Measurements from ENCODE around the gene BRPF1. TPM values are rescaled to one million over a fixed set of nuclear protein-coding genes. Genes with fewer than 3 reads are reported as not detected.

BRPF1 gene
- total RNA-seq, 2 experiments from 2014 or later, result 23.3 to 25.9 TPM

- Mint-ChIP-seq H3K27ac (peak overlapping the region; percentile 91), H3K36me3 (ENCODE audit: low read depth) (peaks cover 59% of the 10 kb centered on the region), H3K9me3 (ENCODE audit: low read depth) (no peaks in the 10 kb centered on the region), H3K27me3 (no peaks in the 10 kb centered on the region), H3K4me1 (peaks cover 49% of the 10 kb centered on the region), H3K4me3 (peak overlapping the region; percentile 87)
- ATAC-seq, result no peak
- ChIA-PET POLR2A (interaction anchor here (0.6 to 2.7 kb wide), 4 partner anchors 14 to 102 kb away, joined by 3 to 11 read pairs (median 4); partner anchors contain the start of genes ARPC4 and MTMR14), CTCF (interaction anchor here (0.7 to 4.2 kb wide), 5 partner anchors 19 to 42 kb away, joined by 3 to 20 read pairs (median 5); partner anchors contain the start of genes ARPC4, BRPF1 and CAMK1)
- DNase-seq, result peak; percentile 32
- intact Hi-C loops (cut with DNase I, micrococcal nuclease), result loop anchor here (1.0 to 5.0 kb wide), 9 partner anchors 18 to 365 kb away; partner anchors contain the start of genes BRK1 (in 1 of the 2), CAMK1 (in 1 of the 2), FANCD2 (in 1 of the 2) and JAGN1 (in 1 of the 2)
Observed at GRCh38 chr3:9750556-9751411, 19.2 kb downstream of the BRPF1 start.

- peak overlapping the region; percentile 75 for H3K27ac Mint-ChIP-seq
- peaks cover 30% of the 10 kb centered on the region for H3K4me1 Mint-ChIP-seq
- ChIA-PET POLR2A (interaction anchor here (1.3 kb wide), 1 partner anchor 23 kb away, joined by 6 read pairs; no protein-coding TSS in a partner anchor), CTCF (interaction anchor here (0.8 to 1.3 kb wide), 2 partner anchors 54 to 345 kb away, joined by 3 to 4 read pairs; no protein-coding TSS in a partner anchor)
- H3K4me3 Mint-ChIP-seq, result peak overlapping the region; percentile 15
- no peak for ATAC-seq
- peaks cover 54% of the 10 kb centered on the region for H3K36me3 Mint-ChIP-seq (ENCODE audit: low read depth)
- H3K9me3 Mint-ChIP-seq (ENCODE audit: low read depth), result no peaks in the 10 kb centered on the region
- DNase-seq, result no peak
- intact Hi-C loops (cut with DNase I, micrococcal nuclease), result loop anchor here in 1 of 2 experiments (5.0 kb wide), 1 partner anchor 357 kb away; the partner anchor contains the start of gene SETD5
- no peaks in the 10 kb centered on the region for H3K27me3 Mint-ChIP-seq
Observed at GRCh38 chr3:9754678-9755077, 23.1 kb downstream of the BRPF1 start.

- Mint-ChIP-seq H3K4me1 (peaks cover 15% of the 10 kb centered on the region), H3K9me3 (ENCODE audit: low read depth) (no peaks in the 10 kb centered on the region), H3K27ac (no peak overlapping the region), H3K36me3 (ENCODE audit: low read depth) (peaks cover 55% of the 10 kb centered on the region), H3K4me3 (no peak overlapping the region), H3K27me3 (no peaks in the 10 kb centered on the region)
- intact Hi-C loops (cut with DNase I, micrococcal nuclease), result no loop called here
- ChIA-PET CTCF (interaction anchor here (0.7 kb wide), 1 partner anchor 435 kb away, joined by 3 read pairs; no protein-coding TSS in a partner anchor), POLR2A (no interaction called here)
- ATAC-seq (no peak), DNase-seq (no peak)
Observed at GRCh38 chr3:9757427-9757826, 25.9 kb downstream of the BRPF1 start.

GRCh38 chr3:9760779-9761505 is 29.4 kb downstream of the BRPF1 start:
- ChIA-PET CTCF (interaction anchor here (0.6 kb wide), 1 partner anchor 750 kb away, joined by 3 read pairs; no protein-coding TSS in a partner anchor), POLR2A (no interaction called here)
- Mint-ChIP-seq H3K36me3 (ENCODE audit: low read depth) (peaks cover 59% of the 10 kb centered on the region), H3K27me3 (no peaks in the 10 kb centered on the region), H3K4me3 (no peak overlapping the region), H3K4me1 (peaks cover 2% of the 10 kb centered on the region), H3K27ac (peak overlapping the region; percentile 3), H3K9me3 (ENCODE audit: low read depth) (no peaks in the 10 kb centered on the region)
- intact Hi-C loops (cut with DNase I, micrococcal nuclease), result no loop called here
- DNase-seq, result no peak
- ATAC-seq, result no peak

GRCh38 chr3:9761919-9762318 is 30.4 kb downstream of the BRPF1 start:
- H3K4me1 Mint-ChIP-seq, result peaks cover 2% of the 10 kb centered on the region
- H3K4me3 Mint-ChIP-seq, result no peak overlapping the region
- intact Hi-C loops (cut with DNase I, micrococcal nuclease), result no loop called here
- DNase-seq (no peak), ATAC-seq (no peak)
- no peaks in the 10 kb centered on the region for H3K27me3 Mint-ChIP-seq
- H3K36me3 Mint-ChIP-seq (ENCODE audit: low read depth), result peaks cover 52% of the 10 kb centered on the region
- POLR2A ChIA-PET, result no interaction called here
- CTCF ChIA-PET, result no interaction called here
- no peaks in the 10 kb centered on the region for H3K9me3 Mint-ChIP-seq (ENCODE audit: low read depth)
- no peak overlapping the region for H3K27ac Mint-ChIP-seq

GRCh38 chr3:9762871-9763270 is 31.3 kb downstream of the BRPF1 start:
- Mint-ChIP-seq H3K4me3 (no peak overlapping the region), H3K27me3 (no peaks in the 10 kb centered on the region), H3K4me1 (peaks cover 2% of the 10 kb centered on the region), H3K27ac (no peak overlapping the region), H3K36me3 (ENCODE audit: low read depth) (peaks cover 49% of the 10 kb centered on the region), H3K9me3 (ENCODE audit: low read depth) (no peaks in the 10 kb centered on the region)
- intact Hi-C loops (cut with DNase I, micrococcal nuclease), result no loop called here
- no peak for DNase-seq
- ATAC-seq, result no peak
- CTCF ChIA-PET, result interaction anchor here (0.6 kb wide), 1 partner anchor 45 kb away, joined by 3 read pairs; no protein-coding TSS in a partner anchor
- POLR2A ChIA-PET, result interaction anchor here (0.6 kb wide), 1 partner anchor 8 kb away, joined by 6 read pairs; no protein-coding TSS in a partner anchor

GRCh38 chr3:9765865-9766264 is 34.3 kb downstream of the BRPF1 start:
- H3K4me1 Mint-ChIP-seq, result peaks cover 21% of the 10 kb centered on the region
- no peaks in the 10 kb centered on the region for H3K27me3 Mint-ChIP-seq
- intact Hi-C loops (cut with DNase I, micrococcal nuclease), result no loop called here
- H3K27ac Mint-ChIP-seq, result no peak overlapping the region
- peaks cover 34% of the 10 kb centered on the region for H3K36me3 Mint-ChIP-seq (ENCODE audit: low read depth)
- H3K9me3 Mint-ChIP-seq (ENCODE audit: low read depth), result no peaks in the 10 kb centered on the region
- H3K4me3 Mint-ChIP-seq, result no peak overlapping the region
- ChIA-PET CTCF (no interaction called here), POLR2A (no interaction called here)
- no peak for ATAC-seq
- no peak for DNase-seq

- ATAC-seq (no peak), DNase-seq (no peak)
- intact Hi-C loops (cut with DNase I, micrococcal nuclease), result no loop called here
- H3K4me1 Mint-ChIP-seq, result peaks cover 21% of the 10 kb centered on the region
- ChIA-PET CTCF (interaction anchor here (2.6 kb wide), 1 partner anchor 10 kb away, joined by 8 read pairs; no protein-coding TSS in a partner anchor), POLR2A (interaction anchor here (0.6 kb wide), 1 partner anchor 8 kb away, joined by 5 read pairs; no protein-coding TSS in a partner anchor)
- peaks cover 28% of the 10 kb centered on the region for H3K36me3 Mint-ChIP-seq (ENCODE audit: low read depth)
- H3K27ac Mint-ChIP-seq, result no peak overlapping the region
- no peaks in the 10 kb centered on the region for H3K9me3 Mint-ChIP-seq (ENCODE audit: low read depth)
- H3K27me3 Mint-ChIP-seq, result no peaks in the 10 kb centered on the region
- H3K4me3 Mint-ChIP-seq, result peak overlapping the region; percentile 79
Observed at GRCh38 chr3:9767418-9767817, 35.9 kb downstream of the BRPF1 start.

GRCh38 chr3:9768141-9768775 is 36.7 kb downstream of the BRPF1 start:
- Mint-ChIP-seq H3K4me3 (peak overlapping the region; percentile 79), H3K27me3 (no peaks in the 10 kb centered on the region), H3K9me3 (ENCODE audit: low read depth) (no peaks in the 10 kb centered on the region), H3K4me1 (peaks cover 21% of the 10 kb centered on the region), H3K27ac (no peak overlapping the region), H3K36me3 (ENCODE audit: low read depth) (peaks cover 21% of the 10 kb centered on the region)
- ChIA-PET CTCF (interaction anchor here (2.6 kb wide), 1 partner anchor 9 kb away, joined by 8 read pairs; no protein-coding TSS in a partner anchor), POLR2A (no interaction called here)
- intact Hi-C loops (cut with DNase I, micrococcal nuclease), result loop anchor here in 1 of 2 experiments (2.0 kb wide), 1 partner anchor 17 kb away; no protein-coding TSS in a partner anchor
- no peak for ATAC-seq
- no peak for DNase-seq

GRCh38 chr3:9769012-9769411 is 37.5 kb downstream of the BRPF1 start:
- intact Hi-C loops (cut with DNase I, micrococcal nuclease), result loop anchor here (1.0 to 2.0 kb wide), 3 partner anchors 9 to 24 kb away; partner anchors contain the start of gene ARPC4 (in 1 of the 2)
- H3K27ac Mint-ChIP-seq, result peak overlapping the region; percentile 59
- CTCF ChIA-PET, result interaction anchor here (1.0 to 2.6 kb wide), 3 partner anchors 9 to 225 kb away, joined by 3 to 8 read pairs (median 8); partner anchors contain the start of gene OGG1

More at GRCh38 chr3:9769012-9769411, 37.5 kb downstream of the BRPF1 start:
- POLR2A ChIA-PET, result no interaction called here
- H3K27me3 Mint-ChIP-seq, result no peaks in the 10 kb centered on the region
- DNase-seq (no peak), ATAC-seq (no peak)
- peak overlapping the region; percentile 79 for H3K4me3 Mint-ChIP-seq
- H3K4me1 Mint-ChIP-seq, result peaks cover 21% of the 10 kb centered on the region
- H3K36me3 Mint-ChIP-seq (ENCODE audit: low read depth), result peaks cover 20% of the 10 kb centered on the region
- H3K9me3 Mint-ChIP-seq (ENCODE audit: low read depth), result no peaks in the 10 kb centered on the region
